Activated T-cell treated with anti-CD3 and anti-CD28 coated beads, Interleukin-2, amount 50 U/mL, for 1 hour (primary cell): ENCODE measurements around the gene SUN1.

Experiments used
- DNase-seq: peaks from one replicate; pipeline ENCODE4 v3.0.0-alpha.2; 2020

SUN1 gene

DNA sequence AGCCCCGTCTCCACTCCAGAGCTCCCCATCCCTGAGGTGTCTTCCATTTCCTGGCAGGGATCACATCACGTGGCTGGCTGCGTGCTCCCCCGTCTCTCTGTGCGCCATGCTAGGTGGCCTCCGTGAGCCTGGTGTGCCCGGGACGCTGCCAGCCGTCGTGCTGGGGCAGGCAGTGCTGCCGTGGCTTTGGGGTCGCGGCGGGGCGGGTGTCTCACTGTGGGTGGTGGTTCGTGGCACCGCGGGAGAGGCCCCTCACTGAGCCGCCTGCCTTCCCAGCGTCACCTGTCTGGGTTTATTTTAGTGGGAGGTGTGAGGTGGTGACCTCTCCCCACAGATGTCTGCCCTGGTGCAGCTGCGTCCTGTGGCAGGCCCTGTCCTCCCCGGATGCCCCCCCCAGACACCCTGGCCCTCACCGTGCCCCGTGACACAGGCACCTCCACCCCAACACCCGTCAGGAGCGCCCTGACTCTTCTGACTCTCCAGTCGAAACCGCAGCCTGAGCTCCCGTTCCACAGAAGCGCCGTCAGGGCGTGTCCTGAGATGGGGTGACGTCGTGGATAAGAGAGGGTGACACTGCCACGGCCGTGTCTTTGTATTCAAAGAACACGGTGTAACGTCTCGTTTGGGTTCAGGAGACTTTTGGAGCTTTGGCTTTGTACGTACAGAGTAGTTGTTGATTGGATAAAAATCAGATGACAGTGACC lies 62.0 kb downstream of the SUN1 start:
- no peak for DNase-seq

DNA sequence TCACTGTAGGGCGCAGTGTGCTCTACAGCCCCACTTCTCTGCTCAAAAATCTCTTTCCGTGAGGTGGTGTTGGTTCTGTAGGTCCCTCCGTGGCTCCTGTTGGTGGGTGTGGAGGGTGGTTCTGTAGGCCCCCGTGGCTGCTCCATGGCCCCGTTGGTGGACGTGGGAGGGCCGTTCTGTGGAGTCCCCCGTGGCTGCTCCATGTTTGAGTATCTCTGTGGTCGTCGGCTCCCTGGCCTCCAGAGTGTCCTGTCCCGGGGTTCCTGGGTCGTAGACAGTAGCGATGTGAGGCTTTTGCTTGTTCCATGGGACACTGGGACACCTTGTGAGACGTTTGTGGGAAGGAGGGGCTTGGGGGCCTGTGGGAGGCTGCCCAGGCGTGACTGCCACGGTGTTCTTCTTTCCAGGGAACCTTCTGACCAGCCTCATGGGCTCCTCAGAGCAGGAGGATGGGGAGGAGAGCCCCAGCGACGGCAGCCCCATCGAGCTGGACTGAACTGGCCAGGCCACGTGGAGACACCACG lies 62.7 kb downstream of the SUN1 start:
- no peak for DNase-seq

DNA sequence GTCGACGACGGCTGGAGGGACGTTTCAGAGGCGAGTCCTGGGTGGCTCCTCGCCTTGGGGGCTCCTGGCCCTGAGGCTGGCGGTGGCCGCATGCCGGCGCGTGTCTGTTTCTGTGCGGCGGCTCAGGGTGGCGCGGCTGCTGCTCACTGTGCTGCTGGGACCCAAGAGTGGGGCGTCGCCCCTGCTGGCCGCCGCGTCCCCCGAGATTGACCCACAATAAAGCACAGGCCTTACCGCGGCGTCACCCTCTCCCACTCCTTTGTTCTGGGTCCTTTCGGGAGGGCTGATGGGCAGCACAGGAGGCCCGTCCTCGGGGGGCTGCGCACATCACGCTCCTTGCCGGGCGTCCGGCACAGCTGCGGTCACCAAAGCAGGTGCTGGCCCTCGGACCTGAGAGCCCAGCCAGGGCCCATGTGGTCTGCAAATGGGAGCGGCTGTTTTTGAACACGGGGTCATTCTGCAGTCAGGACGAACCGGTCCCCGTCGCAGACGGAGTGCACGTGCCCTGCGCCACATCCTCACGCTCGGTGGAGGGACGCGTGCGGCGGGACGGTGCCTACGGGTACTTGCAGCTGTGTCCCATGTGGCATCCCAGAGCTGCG lies 63.3 kb downstream of the SUN1 start:
- no peak for DNase-seq

DNA sequence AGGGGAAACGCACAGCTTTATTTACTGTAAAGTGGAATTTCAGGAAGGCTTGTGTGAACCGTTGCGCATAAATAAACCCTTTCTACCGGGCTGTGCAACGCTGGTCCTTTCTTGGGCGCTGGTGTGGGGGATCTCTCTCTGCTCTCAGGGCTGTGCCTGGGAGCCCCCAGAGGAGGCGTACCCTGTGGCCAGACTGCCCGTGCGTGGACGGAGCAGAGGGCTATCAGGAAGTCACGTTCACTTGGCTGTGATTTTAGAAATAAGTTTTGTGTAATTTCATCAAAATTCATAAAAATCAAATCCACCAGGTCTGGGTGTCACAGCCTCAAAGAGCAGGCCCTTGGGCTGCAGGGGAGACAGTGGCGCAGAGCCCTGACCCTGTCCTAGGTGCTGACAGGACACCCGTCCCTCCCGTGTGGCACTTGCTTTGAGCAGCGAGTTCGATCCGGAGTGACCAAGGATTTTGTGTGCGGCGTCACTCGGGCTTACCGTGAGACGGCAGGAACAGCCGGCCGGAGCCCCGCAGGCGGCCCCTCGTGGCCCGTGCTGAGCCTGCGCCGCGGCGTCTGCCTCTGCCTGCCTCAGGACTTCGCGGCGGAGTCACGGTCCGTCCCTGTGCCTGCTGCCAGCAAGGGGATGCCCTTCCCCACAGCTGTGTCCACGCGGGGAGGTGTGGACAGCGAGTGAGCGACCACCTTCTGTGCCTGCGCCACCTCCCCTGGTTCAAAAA lies 64.2 kb downstream of the SUN1 start:
- no peak for DNase-seq

DNA sequence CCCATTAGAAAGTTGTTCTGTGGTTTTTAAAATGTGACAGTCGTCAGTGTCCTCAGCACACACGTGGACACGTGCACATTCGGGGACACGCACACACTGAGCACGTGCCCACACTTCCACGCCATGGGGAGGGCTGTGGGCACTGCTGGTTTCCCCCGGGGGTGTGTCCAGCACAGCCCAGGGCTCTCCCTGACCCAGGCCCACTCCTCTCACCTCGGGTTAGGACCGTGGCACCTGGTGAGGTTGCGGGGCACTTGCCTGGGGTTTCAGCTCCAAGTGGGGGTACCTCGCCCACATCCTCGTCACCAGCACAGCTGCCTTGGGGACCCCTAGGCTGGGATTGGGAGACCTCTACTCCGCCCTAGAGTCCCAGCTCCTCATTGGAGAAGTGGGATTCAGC lies 64.8 kb downstream of the SUN1 start:
- no peak for DNase-seq

DNA sequence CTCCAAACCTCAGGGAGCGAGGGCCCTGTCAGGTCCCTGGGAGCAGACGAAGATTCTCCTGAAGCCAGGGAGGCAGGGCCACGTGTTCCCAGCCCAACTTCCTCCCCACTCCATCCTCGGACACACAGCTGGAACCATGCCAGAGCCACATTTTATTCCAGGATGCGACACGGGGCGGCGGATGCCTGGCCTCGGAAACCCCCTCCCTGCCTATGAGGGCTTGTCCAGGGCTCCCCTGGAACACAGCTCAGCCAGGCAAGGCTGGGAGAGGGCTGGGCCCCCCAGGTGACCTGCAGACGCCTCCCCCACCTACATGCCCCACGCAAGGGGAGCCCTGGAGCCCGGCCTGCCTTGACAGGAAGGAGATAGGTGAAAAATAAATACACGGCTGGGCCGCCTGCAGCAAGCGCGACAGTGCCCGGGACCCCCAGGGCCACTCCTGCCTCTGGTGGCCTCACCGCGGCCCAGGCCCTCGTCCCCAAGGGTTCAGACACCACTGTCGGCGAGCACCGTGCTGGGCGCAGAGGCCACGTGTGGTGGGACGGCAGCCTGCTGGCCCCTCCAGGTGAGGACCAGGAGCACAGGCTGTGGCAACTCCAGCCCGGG lies 65.6 kb downstream of the SUN1 start:
- DNase-seq = no peak

DNA sequence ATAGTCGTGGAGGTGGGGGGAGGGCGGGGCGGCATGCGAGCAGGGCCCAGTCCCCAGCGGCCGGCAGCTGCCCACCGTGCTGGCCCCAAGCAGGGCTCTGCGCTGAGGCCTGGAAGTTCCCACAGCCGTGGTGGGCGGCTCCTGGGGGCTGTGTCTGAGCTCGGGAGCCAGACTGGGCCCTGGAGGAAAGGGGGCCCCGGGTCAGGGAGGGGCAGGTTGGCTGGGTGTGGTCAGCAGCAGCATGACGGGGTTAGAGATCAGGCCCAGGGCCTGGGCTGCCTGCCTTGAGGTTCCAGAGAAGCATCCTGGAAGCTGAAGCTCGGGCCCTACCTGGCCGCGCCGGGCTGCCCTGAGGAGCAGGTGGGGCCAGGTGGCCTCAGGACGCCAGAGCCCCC lies 66.2 kb downstream of the SUN1 start:
- no peak for DNase-seq

DNA sequence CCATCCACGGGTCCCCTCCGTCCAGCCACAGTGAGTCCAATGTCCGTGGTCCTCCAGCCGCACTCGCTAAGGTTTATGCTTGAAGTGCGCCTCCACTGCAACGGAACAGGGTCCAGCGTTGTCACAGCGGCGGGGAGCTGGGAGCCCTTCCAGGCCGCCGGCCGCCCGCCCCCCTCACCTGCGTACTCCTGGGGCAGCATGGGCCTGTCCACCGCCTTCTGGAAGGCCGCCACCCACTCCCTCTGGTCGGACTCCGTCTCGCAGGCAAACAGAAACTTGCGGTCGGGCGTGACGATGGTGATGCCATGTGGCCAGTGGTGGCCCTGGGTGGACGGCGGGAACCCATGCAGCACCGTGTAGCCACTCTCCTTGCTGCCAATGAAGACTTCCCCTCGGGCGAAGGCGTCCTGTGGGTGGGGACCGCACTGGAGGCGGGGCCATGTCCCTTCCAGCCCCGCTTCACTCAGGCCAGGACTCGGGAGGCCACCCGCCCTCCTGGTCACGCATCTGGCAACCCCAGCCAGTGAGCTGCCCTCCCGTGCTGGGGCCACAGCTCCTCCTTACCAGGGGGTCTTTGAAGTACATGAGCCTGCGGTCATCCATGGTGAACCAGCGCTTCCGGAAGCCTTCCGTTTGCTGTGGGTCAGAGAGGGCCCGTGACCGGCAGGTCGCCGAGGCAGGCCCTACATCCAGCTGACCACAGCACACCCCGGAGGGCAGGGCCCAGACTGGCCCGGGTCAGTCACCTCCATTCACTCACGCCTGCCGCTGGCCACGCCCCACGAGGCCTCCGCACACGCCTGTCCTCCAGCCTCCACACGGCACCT lies 66.8 kb downstream of the SUN1 start:
- no peak for DNase-seq

DNA sequence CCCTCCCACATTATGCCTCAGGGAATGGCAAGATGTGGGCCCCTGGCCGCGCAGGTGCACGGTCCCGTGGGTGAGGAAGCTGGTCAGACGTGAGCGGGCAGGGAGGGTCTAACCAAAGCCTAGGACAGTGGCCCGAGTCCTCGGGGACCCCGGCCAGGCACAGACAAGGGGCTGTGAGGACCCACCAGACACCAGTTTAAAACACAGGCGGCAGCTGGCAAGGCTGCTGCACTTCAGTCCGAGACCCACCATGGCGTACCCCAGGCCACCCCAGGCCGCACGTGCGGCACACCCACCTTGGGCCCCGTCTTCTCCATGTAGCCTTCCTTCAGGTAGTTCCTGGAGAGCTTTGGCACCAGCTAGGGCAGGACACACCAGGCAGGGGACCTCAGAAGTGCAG lies 67.5 kb downstream of the SUN1 start:
- DNase-seq = no peak

DNA sequence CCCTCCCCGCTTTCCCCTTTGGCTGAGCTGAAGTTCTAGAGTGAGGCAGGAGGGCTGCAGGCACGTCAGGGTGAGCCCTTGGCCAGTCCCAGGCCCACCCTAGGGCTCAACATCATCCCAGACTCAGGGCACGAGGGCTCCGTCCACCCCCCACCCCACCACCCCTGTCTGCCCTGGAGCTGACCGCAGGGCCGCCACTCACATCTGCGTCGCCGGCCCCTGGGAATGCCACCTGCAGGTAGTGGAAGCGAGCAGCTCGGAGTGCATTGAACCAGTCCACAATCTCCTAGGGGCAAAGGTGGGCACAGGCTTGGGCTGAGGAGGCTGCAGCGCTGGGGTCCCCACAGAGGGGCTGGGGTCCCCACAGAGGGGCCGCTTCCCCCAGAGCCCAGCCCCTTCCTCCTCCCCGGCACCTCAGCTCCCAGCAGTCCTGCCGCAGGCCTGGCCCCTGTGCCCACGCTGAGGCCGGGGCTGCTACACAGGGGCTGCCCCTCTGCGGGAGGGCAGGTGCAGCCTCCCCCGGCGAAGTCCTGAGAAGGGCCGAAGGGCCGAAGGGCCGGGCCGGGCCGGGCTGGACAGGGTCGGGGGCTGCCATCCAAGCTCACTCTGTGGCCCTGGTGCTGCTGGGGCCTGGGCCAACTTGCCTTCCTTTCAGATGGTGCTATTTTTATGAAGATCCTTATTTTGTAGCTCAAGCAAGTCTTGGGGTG lies 68.2 kb downstream of the SUN1 start:
- no peak for DNase-seq

DNA sequence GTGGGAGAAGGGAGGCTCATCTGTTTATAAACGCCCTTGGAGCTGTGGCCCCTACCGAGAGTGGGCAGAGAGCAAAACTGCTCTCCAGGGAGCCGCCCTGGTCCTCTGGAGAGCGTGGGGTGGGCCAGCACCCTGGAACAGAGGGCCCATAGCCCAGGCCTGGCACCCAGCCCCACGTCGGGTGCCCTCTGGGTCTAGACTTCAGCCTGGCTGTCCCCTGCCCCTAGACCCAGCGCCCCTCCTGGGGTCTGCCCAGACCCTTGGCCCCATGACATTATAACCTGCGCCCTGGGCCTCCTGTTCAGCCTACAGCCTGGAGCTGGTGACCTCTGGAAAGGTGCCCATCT lies 68.7 kb downstream of the SUN1 start:
- no peak for DNase-seq

DNA sequence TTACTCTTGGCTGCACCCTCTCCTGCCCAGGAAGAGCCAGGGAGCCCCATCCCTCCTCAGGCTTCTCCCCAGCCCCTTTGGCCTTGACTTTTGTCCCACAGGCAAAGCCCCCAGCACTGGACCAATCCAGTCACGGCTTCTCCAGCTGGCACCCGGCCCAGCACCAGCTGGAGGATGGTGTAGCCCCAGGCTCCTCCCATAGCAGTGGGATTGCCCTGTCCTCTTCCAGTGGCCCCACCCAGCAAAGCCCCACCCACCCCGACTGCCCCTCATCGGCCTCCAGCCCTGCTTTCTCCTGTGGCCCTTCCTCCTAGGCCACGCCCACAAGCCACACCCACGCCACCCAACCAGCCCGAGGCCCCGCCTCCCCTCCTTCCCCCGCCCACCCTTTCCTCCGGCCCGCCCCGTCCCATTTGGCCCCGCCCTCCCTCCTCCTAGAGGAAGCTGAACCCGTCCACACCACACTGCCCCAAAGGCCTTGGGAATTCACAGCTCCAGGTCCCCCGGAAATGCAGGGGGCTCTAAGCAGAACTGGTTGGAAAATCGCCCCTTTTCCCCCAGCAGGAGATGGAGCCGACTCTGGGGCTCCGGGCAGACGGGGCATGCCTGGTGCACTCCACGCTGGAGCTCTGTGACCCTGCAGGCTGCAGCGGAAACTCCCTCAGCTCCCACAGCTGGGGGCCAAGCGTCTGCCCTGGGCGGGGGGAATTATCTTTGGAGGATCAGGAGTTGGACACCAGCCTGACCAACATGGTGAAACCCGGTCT lies 69.3 kb downstream of the SUN1 start:
- no peak for DNase-seq

DNA sequence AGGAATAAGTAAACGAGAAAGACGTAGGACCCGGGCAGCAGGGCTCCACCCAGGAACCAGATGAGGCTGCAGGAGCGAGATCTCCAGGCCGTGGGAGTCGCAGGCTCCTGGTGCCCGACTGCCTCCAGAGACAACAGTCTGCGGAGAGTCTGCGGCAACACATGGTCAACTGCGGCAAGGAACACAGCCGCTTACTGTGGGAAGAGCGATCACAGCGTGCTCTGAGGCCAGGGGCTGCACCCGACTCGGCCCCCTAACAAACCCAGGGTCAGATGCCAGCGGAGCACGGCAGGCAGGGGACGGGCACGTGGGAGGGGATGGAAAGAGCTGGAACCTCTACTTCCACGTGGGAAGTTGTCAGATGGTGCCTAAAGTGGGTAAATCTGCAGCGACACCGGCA lies 70.7 kb downstream of the SUN1 start:
- DNase-seq = no peak

DNA sequence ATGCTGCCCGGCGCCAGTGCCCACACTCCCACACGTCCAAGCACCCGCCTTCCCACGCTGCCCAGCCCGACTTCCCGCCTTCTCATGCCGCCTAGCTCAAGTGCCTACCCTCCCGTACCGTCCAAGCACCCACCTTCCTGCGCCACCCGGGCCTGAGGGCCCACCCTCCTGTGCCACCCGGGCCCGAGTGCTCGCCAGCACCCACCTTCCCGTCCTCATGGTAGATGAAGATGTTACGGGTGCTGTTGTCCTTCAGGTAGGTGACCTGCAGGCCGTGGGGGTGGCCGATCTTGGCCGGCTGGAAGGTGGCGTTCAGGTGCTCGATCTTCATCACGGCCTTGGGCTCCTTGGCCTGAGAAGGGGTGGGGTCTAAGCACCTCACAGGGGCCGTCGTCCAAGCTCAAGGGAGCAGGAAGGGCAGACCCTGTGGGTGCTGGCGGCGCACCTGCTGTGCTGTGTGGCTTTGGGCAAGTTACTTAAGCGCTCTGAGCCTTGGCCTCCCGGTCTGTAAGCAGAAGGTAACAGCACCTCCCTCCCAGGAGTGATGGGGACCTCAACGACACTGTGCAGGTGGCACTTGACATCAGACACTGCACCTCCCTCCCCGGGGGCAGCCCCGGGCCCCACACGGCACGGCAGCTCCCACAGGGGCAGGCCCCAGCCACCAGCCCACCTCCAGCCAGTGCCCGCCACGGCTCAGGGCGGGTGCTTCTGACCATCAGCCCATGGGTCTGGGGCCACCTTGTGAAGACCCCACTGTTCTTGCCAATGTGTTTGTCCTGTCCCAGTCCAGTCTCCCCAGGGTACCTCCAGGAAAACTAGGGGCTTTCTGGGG lies 71.9 kb downstream of the SUN1 start:
- DNase-seq = no peak

DNA sequence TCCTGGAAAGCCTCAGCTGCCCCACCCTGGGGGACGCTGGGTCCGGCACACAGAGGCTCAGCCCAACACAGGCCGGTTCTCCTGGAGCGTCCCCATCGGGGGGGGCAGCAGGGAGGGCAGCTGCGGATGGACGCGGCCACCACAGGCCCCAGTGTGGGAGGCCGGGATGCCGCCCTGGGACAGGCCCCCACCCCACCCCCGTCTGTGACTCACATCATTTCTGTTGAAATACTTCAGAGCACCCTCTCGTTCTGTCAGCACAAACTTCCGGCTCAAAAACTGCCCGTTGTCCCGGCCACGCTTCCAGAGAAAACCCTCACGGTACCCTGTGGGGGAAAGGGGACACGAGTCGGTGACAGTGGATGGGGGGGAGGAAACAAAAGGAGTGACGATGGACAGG lies 72.6 kb downstream of the SUN1 start:
- DNase-seq = no peak

DNA sequence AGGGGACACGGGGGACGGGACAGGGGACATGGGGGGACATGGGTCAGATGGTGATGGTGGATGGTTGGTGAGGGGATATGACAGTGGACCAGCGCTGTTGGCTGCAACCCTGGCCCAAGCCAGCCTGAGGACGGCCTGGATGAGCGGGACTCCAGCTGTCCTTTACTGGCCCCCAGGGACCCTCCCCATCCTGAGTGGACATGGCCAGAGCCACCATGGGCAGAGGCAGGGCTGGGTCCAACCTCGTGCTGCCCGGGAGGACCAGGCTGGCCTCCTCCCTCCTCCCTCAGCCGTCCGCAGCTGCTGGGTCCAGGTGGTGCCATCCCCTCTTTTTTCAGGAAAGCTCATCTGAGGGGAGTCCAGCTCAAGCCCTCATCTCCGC lies 74.5 kb downstream of the SUN1 start:
- no peak for DNase-seq

DNA sequence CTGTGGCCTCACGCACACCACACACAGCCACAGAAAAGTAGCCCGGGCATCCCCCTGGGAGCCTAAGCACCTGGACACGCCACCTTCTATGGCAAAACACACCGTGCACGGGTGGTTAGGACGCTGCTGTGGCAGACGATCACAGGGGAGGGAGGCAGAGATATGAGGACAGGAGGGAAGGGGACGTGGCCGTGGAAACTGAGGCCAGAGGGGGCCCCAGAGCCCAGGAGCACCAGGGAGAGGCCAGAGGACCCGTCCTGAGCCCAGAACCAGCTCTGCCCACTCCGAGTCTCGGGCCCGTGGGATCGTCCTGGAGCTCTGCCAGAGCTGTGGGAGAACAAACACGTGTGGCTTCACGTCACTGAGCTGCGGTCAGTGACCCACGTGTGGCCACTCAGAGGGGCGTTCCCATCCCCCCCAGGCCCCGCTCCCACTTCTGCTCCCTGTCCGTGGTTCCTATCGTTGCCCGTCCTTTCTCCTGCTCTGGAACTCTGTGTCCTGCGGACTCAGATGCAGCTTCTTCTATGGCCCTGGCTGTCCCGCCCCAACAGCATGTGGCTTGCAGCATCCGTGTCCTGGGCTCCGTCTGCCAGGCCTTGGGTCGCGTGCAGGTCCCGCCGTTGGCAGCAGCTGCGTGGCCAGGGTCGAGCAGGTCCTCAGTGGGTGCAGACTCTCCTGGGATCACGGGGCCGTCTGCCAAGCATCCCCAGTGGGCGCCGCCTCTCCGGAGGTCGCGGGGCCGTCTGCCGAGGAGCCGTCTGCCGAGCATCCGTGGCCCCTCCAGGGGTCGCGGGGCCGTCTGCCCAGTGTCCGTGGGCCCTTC lies 75.1 kb downstream of the SUN1 start:
- no peak for DNase-seq

DNA sequence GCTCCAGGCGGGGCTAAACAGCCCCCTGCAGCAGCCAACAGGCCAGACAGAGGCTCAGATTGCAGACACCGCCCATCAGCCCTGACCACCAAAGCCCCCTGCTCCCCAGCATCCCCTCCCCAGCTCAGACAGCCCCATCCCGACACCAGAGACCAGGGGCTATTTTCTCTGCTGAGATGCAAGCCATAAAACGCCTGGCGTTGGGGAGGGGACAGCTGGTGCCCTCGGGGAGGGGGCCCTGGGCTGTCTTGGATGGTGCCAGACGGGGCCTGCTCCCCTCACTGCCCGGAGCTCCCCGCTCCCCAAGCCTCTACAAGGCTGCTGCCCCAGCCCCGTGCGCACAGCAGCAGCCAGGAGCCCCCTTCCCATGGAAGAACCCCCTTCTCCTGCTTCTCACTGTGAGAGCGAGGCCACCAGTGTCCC lies 75.9 kb downstream of the SUN1 start:
- no peak for DNase-seq

DNA sequence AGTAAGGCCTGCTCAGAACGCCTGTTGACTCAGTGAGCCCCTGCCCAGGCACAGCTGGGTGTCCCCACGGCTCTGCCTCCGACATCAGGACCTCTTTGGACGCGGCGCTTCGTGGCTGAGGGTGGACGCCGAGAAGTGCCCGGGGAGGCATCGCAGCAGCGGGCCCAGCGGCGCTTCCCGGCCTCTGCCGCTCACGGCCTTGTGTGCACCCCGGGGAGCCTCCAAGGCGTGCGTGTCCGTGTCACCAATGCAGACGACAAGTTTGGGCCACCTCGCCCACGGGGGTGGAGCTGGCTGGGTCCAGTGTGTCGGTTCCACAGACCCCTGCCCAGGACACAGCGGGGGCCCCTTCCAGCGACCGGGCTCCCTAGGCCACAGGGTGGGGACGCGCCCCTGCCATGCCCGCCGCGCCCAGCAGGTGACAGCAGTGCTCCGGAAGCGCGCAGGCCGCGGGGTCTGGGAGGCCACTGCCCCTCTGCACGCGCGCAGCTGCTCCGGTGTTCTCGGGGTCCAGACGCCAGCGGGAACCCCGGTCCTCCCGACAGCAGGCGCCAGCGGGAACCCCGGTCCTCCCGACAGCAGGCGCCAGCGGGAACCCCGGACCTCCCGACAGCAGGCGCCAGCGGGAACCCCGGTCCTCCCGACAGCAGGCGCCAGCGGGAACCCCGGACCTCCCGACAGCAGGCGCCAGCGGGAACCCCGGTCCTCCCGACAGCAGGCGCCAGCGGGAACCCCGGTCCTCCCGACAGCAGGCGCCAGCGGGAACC lies 76.5 kb downstream of the SUN1 start:
- DNase-seq = peak; percentile 81
